Stimulated activated naive CD8-positive, alpha-beta T cell treated with anti-CD3 and anti-CD28 coated beads, Interleukin-15, Interleukin-2, amounts not matched to agents 100 ng/mL and 50 ng/mL, for 24 hours (primary cell): ENCODE measurements around the gene DAB2IP.

ENCODE experiments used
- H3K27ac Mint-ChIP-seq: one replicate; pipeline ENCODE4 v1.8.0; 2021; ENCODE audit warnings: mild to moderate bottlenecking, mixed read lengths
- H3K27me3 Mint-ChIP-seq: one replicate; pipeline ENCODE4 v1.8.0; 2021; ENCODE audit warnings: mixed read lengths
- H3K36me3 Mint-ChIP-seq: one replicate; pipeline ENCODE4 v1.8.0; 2021; ENCODE audit warnings: low read depth, mixed read lengths
- H3K4me1 Mint-ChIP-seq: one replicate; pipeline ENCODE4 v1.8.0; 2021; ENCODE audit warnings: low read depth, mixed read lengths
- H3K4me3 Mint-ChIP-seq: one replicate; pipeline ENCODE4 v1.8.0; 2021; ENCODE audit warnings: mild to moderate bottlenecking, mixed read lengths
- H3K9me3 Mint-ChIP-seq: one replicate; pipeline ENCODE4 v1.8.0; 2021; ENCODE audit warnings: mixed read lengths

The DAB2IP gene

GRCh38 chr9:121813519-121814210 lies 162.2 kb downstream of the DAB2IP start:
- no peaks in the 10 kb centered on the region for H3K4me1 Mint-ChIP-seq
- no peaks in the 10 kb centered on the region for H3K9me3 Mint-ChIP-seq
- H3K27ac Mint-ChIP-seq = no peak overlapping the region
- H3K36me3 Mint-ChIP-seq = no peaks in the 10 kb centered on the region
- H3K27me3 Mint-ChIP-seq = no peaks in the 10 kb centered on the region
- H3K4me3 Mint-ChIP-seq = no peak overlapping the region

GRCh38 chr9:121814594-121814993 lies 163.2 kb downstream of the DAB2IP start:
- H3K9me3 Mint-ChIP-seq = no peaks in the 10 kb centered on the region
- H3K27me3 Mint-ChIP-seq = no peaks in the 10 kb centered on the region
- no peak overlapping the region for H3K4me3 Mint-ChIP-seq
- no peaks in the 10 kb centered on the region for H3K36me3 Mint-ChIP-seq
- H3K4me1 Mint-ChIP-seq = no peaks in the 10 kb centered on the region
- no peak overlapping the region for H3K27ac Mint-ChIP-seq

GRCh38 chr9:121815084-121815483 lies 163.7 kb downstream of the DAB2IP start:
- H3K27me3 Mint-ChIP-seq = no peaks in the 10 kb centered on the region
- no peaks in the 10 kb centered on the region for H3K9me3 Mint-ChIP-seq
- no peaks in the 10 kb centered on the region for H3K4me1 Mint-ChIP-seq
- no peak overlapping the region for H3K4me3 Mint-ChIP-seq
- no peak overlapping the region for H3K27ac Mint-ChIP-seq
- no peaks in the 10 kb centered on the region for H3K36me3 Mint-ChIP-seq

GRCh38 chr9:121815546-121816448 lies 164.4 kb downstream of the DAB2IP start:
- H3K27ac Mint-ChIP-seq = no peak overlapping the region
- no peak overlapping the region for H3K4me3 Mint-ChIP-seq
- no peaks in the 10 kb centered on the region for H3K4me1 Mint-ChIP-seq
- no peaks in the 10 kb centered on the region for H3K9me3 Mint-ChIP-seq
- no peaks in the 10 kb centered on the region for H3K36me3 Mint-ChIP-seq
- no peaks in the 10 kb centered on the region for H3K27me3 Mint-ChIP-seq

GRCh38 chr9:121816449-121816817 lies 165.0 kb downstream of the DAB2IP start:
- H3K27me3 Mint-ChIP-seq = no peaks in the 10 kb centered on the region
- H3K9me3 Mint-ChIP-seq = no peaks in the 10 kb centered on the region
- no peaks in the 10 kb centered on the region for H3K4me1 Mint-ChIP-seq
- H3K27ac Mint-ChIP-seq = no peak overlapping the region
- H3K4me3 Mint-ChIP-seq = no peak overlapping the region
- no peaks in the 10 kb centered on the region for H3K36me3 Mint-ChIP-seq

- Mint-ChIP-seq H3K4me1 (no peaks in the 10 kb centered on the region), H3K4me3 (no peak overlapping the region), H3K27me3 (no peaks in the 10 kb centered on the region), H3K36me3 (no peaks in the 10 kb centered on the region), H3K9me3 (no peaks in the 10 kb centered on the region), H3K27ac (no peak overlapping the region)
Observed at GRCh38 chr9:121816845-121817450, 165.5 kb downstream of the DAB2IP start.

GRCh38 chr9:121817476-121817875 lies 166.0 kb downstream of the DAB2IP start:
- H3K4me3 Mint-ChIP-seq = no peak overlapping the region
- no peaks in the 10 kb centered on the region for H3K9me3 Mint-ChIP-seq
- H3K4me1 Mint-ChIP-seq = no peaks in the 10 kb centered on the region
- no peak overlapping the region for H3K27ac Mint-ChIP-seq
- no peaks in the 10 kb centered on the region for H3K27me3 Mint-ChIP-seq
- H3K36me3 Mint-ChIP-seq = no peaks in the 10 kb centered on the region

- H3K27me3 Mint-ChIP-seq = no peaks in the 10 kb centered on the region
- no peak overlapping the region for H3K4me3 Mint-ChIP-seq
- H3K4me1 Mint-ChIP-seq = no peaks in the 10 kb centered on the region
- no peaks in the 10 kb centered on the region for H3K9me3 Mint-ChIP-seq
- H3K36me3 Mint-ChIP-seq = no peaks in the 10 kb centered on the region
- no peak overlapping the region for H3K27ac Mint-ChIP-seq
Observed at GRCh38 chr9:121818016-121818661, 166.7 kb downstream of the DAB2IP start.

GRCh38 chr9:121818841-121819427 lies 167.5 kb downstream of the DAB2IP start:
- Mint-ChIP-seq H3K4me1 (no peaks in the 10 kb centered on the region), H3K9me3 (no peaks in the 10 kb centered on the region), H3K36me3 (no peaks in the 10 kb centered on the region), H3K27ac (no peak overlapping the region), H3K4me3 (no peak overlapping the region), H3K27me3 (no peaks in the 10 kb centered on the region)

- Mint-ChIP-seq H3K27me3 (no peaks in the 10 kb centered on the region), H3K36me3 (no peaks in the 10 kb centered on the region), H3K27ac (no peak overlapping the region), H3K4me1 (no peaks in the 10 kb centered on the region), H3K4me3 (no peak overlapping the region), H3K9me3 (no peaks in the 10 kb centered on the region)
Observed at GRCh38 chr9:121819428-121820231, 168.2 kb downstream of the DAB2IP start.

GRCh38 chr9:121820286-121821005 lies 169.0 kb downstream of the DAB2IP start:
- no peaks in the 10 kb centered on the region for H3K9me3 Mint-ChIP-seq
- H3K36me3 Mint-ChIP-seq = no peaks in the 10 kb centered on the region
- H3K4me3 Mint-ChIP-seq = no peak overlapping the region
- no peak overlapping the region for H3K27ac Mint-ChIP-seq
- no peaks in the 10 kb centered on the region for H3K27me3 Mint-ChIP-seq
- H3K4me1 Mint-ChIP-seq = no peaks in the 10 kb centered on the region

- Mint-ChIP-seq H3K4me3 (no peak overlapping the region), H3K4me1 (no peaks in the 10 kb centered on the region), H3K27me3 (no peaks in the 10 kb centered on the region), H3K27ac (no peak overlapping the region), H3K9me3 (no peaks in the 10 kb centered on the region), H3K36me3 (no peaks in the 10 kb centered on the region)
Observed at GRCh38 chr9:121821326-121821725, 169.9 kb downstream of the DAB2IP start.
